RWPE2 (cell line): ENCODE measurements around the gene RRP8.

Experiments
- ATAC-seq: fragments of 200-7000 bp; cut with Tn5 transposase; 3 replicates; pipeline ENCODE4 v1.9.1; 2021; ENCODE audit warnings: low read depth
- DNase-seq: peaks from one replicate; pipeline ENCODE4 v3.0.0-alpha.2; 2020; ENCODE audit warnings: low spot score
- H3K27ac ChIP-seq: fragments of 450-650 bp; 2 replicates; pipeline ENCODE4 v1.5.1; 2017; ENCODE audit warnings: mild to moderate bottlenecking; ENCODE audit not compliant: poor library complexity, severe bottlenecking
- H3K27me3 ChIP-seq: fragments of 250-450 bp; sonication (Bioruptor Pico); 2 replicates; pipeline ENCODE4 v1.5.1; 2021; ENCODE audit warnings: mild to moderate bottlenecking, moderate library complexity; ENCODE audit not compliant: insufficient read depth, poor library complexity, severe bottlenecking
- H3K36me3 ChIP-seq: fragments of 250-450 bp; sonication (Bioruptor Pico); 2 replicates; pipeline ENCODE4 v1.5.1; 2020; ENCODE audit warnings: low read depth, mild to moderate bottlenecking, moderate library complexity
- H3K4me1 ChIP-seq: fragments of 250-450 bp; sonication (Bioruptor Pico); 2 replicates; pipeline ENCODE4 v1.5.1; 2021; ENCODE audit warnings: mild to moderate bottlenecking, moderate library complexity; ENCODE audit not compliant: insufficient read depth, poor library complexity, severe bottlenecking
- H3K4me3 ChIP-seq: fragments of 250-450 bp; sonication (Bioruptor Pico); 2 replicates; pipeline ENCODE4 v1.5.1; 2021; ENCODE audit warnings: mild to moderate bottlenecking, moderate library complexity; ENCODE audit not compliant: severe bottlenecking
- H3K9me3 ChIP-seq: fragments of 250-450 bp; sonication (Bioruptor Pico); 2 replicates; pipeline ENCODE4 v1.5.1; 2021; ENCODE audit warnings: mild to moderate bottlenecking, moderate library complexity; ENCODE audit not compliant: severe bottlenecking
- CTCF ChIP-seq: fragments of 450-650 bp; IDR thresholded peaks from one replicate; pipeline ENCODE4 v1.5.1; 2017; ENCODE audit warnings: mild to moderate bottlenecking, moderate library complexity; ENCODE audit not compliant: poor library complexity, severe bottlenecking

The RRP8 gene

DNA sequence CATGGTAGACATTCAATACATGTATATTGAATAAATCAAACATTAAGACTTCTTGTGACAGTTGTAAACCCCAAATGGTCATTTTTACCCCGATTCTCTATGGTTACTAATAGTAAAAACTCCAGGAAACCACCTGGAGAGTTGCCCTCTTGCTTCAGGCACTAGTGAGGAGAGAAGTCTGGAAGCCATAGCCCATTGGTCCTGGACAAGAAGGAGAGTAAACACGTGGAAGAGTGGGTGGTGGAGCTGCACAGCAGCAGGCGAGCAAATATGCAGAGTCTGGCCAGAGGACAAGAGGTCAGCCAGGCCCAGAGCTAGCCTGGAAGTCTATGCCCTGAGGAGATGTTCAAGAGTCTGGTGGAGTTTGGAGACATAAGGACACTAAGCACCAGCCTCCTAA lies 34.5 kb upstream of the RRP8 start:
- no peaks in the 10 kb centered on the region for H3K36me3 ChIP-seq
- DNase-seq, result no peak
- H3K4me3 ChIP-seq, result no peak overlapping the region
- H3K9me3 ChIP-seq, result no peaks in the 10 kb centered on the region
- ATAC-seq, result no peak
- H3K27ac ChIP-seq, result no peak overlapping the region
- H3K27me3 ChIP-seq, result no peaks in the 10 kb centered on the region
- no peaks in the 10 kb centered on the region for H3K4me1 ChIP-seq
- no peak for TF ChIP-seq CTCF

DNA sequence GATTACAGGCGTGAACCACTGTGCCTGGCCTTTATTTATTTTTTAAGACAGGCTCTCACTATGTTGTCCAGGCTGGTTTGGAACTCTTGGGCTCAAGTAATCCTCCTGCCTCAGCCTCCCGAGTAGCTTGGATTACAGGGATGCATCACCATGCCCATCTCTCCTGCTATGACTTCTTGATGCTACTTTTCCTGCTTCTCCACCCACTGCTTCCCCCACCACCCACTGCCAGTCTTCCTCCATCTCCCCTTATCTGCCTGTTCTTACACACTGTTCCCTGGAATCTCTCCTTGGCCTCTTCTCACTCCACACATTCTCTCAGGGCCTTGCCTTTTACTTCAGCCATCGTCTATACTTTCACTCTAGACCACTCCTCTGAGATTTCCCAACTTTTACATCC lies 33.1 kb upstream of the RRP8 start:
- Histone ChIP-seq H3K36me3 (no peaks in the 10 kb centered on the region), H3K9me3 (no peaks in the 10 kb centered on the region), H3K27me3 (no peaks in the 10 kb centered on the region), H3K27ac (no peak overlapping the region), H3K4me1 (no peaks in the 10 kb centered on the region), H3K4me3 (no peak overlapping the region)
- DNase-seq, result no peak
- no peak for TF ChIP-seq CTCF
- no peak for ATAC-seq

- no peak for DNase-seq
- H3K27me3 ChIP-seq, result no peaks in the 10 kb centered on the region
- no peaks in the 10 kb centered on the region for H3K4me1 ChIP-seq
- no peak overlapping the region for H3K27ac ChIP-seq
- no peaks in the 10 kb centered on the region for H3K9me3 ChIP-seq
- H3K36me3 ChIP-seq, result no peaks in the 10 kb centered on the region
- no peak overlapping the region for H3K4me3 ChIP-seq
- no peak for TF ChIP-seq CTCF
- no peak for ATAC-seq
Measured at GRCh38 chr11:6635082-6635932, 31.9 kb upstream of the RRP8 start.

DNA sequence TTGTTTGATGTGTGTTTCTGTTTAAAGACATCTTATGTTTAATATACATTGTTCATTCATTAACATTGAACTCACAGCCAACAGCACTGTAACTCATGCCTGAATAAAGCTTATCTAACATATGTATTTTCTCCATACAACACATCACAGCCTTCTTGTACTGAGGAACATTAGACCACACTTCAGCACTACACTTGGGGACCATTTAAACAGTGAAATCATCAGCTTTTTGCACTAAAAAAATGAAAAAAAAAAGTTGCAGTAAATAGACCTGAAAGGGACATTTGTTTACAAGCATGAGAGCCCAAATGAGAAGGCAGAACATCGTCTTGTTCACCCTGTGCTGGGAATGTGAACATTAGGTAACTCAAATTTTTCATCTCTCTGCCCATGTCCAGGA lies 31.1 kb upstream of the RRP8 start:
- no peaks in the 10 kb centered on the region for H3K9me3 ChIP-seq
- no peaks in the 10 kb centered on the region for H3K27me3 ChIP-seq
- no peak for TF ChIP-seq CTCF

More for the DNA sequence above, 31.1 kb upstream of the RRP8 start:
- Histone ChIP-seq H3K27ac (no peak overlapping the region), H3K4me3 (no peak overlapping the region), H3K36me3 (no peaks in the 10 kb centered on the region), H3K4me1 (no peaks in the 10 kb centered on the region)
- no peak for ATAC-seq
- DNase-seq, result no peak
